GM19025 (cell line): ENCODE results near the gene DOK7.
"Not testable (repeated sequence)": the region's sequence is repeated elsewhere in the genome, so short reads cannot be mapped to it uniquely, and the experiment has no call there.

Experiments
- ATAC-seq: cut with Tn5 transposase; IDR thresholded peaks from one replicate; pipeline ENCODE4 v1.9.1; 2021; ENCODE audit warnings: mild to moderate bottlenecking, low read depth, moderate library complexity; ENCODE audit not compliant: unreplicated experiment

The DOK7 gene

DNA sequence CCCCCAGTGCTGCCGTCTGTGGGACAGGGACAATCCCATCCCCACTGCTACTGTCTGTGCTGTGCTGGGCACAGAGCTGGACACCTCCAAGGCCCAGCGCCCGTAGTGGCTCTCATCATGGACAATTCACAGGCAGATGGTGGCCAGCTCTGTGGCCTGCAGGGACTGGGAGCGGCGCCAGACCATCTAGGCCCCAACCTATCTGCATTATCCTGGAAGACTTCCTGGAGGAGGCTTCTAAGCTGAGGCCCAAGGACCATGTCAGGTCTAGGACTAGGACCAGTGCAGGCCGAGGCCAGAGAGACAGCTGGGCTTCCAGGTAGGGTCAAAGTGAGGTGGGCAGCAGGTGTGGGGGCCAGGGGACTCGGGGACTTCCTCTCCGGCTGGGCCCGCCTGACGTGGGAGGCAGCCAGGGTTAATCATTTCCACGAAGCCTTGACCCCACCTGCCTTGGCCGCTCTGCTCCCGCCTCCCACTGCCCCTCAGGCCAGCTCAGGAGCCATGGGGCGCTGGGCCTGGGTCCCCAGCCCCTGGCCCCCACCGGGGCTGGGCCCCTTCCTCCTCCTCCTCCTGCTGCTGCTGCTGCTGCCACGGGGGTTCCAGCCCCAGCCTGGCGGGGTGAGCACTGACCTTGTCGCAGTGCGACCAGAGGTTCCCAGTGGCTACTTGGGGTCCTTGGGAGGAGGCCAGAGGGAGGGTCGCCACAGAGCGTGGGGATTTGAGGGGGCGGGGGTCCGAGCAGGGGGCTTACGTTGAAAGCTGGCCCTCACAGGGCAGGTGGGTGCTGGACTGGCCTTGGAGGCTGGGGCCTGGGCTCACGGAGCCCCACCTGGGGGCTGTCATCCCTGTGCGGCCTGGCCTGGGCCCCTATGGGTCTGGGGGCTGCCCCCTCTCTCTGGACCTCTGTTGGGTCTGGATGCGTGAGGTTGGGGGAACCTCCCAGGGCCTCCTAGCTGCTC lies 21.3 kb upstream of the DOK7 start, which contains the start of gene HGFAC:
HGFAC (plus strand) TSS at position 468 of the 959 bp plus-strand sequence; CDS start at position 502, 34 bp downstream.
- no peak for ATAC-seq

DNA sequence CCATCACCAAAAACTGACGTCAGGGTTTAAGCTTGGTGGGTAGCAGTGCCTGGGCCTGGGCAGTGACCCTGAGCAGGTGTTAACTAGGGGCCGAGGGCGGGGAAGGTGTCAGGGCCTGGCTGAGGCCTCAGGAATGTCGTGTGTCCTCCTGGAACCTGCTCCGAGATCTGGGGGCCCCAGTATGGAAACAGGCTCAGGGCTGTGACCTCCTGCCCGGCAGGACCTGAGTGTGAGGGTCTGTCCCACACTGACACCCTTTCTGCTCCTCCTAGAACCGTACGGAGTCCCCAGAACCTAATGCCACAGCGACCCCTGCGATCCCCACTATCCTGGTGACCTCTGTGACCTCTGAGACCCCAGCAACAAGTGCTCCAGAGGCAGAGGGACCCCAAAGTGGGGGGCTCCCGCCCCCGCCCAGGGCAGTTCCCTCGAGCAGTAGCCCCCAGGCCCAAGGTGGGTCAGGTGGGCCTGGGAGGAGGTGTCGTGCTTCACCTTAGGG lies 20.6 kb upstream of the DOK7 start:
- ATAC-seq = no peak

DNA sequence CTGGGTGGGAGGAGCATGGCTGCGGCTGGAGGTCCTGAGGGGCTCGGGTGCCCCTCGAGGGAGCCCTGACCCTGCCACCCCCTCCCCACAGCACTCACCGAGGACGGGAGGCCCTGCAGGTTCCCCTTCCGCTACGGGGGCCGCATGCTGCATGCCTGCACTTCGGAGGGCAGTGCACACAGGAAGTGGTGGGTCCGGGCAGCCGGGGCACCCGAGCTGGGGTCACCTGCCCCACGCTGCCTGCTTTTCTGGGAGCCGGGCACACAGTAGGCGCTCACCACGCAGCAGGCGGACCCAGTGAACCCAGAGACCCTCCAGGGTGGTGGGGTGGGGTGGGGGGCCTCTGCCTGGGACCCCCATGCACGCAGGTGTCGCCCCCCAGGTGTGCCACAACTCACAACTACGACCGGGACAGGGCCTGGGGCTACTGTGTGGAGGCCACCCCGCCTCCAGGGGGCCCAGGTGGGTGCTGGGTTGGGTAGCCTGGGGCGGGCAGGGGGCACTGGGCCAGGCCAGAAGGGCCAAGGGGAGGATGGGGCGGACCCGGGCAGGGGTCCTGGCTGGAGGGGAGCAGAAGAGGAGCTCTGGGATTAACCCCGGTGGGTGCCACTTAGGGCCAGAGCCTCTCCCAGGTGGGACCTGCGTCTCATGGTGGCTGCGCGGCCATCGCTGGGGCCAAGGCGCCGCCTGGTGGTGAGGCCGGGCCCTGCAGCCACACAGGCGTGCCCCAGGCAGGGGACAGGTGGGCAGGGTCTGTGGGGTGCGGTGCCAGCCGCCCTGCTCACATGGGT lies 20.0 kb upstream of the DOK7 start:
- ATAC-seq = no peak

DNA sequence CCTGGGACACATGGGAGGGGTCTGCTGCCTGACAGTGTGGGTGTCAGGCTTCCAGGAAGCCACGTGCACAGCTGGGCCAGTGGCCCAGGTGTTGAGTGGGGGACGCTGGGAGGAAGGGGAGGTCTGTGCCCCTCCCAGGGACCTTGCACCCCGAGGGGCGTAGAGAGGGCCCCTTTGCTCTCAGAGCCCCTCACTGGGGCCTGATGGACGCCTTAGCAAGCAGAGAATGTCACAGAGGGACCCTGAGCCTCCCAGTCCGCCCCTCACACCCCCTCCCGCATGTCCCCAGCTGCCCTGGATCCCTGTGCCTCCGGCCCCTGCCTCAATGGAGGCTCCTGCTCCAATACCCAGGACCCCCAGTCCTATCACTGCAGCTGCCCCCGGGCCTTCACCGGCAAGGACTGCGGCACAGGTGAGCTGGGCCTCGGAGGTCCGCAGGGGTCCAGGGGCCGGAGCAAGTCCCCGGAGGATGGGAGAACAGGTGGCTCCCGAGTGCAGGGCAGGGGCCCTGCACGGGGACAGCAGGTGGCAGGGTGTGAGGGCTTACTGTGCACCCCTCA lies 19.3 kb upstream of the DOK7 start:
- no peak for ATAC-seq

DNA sequence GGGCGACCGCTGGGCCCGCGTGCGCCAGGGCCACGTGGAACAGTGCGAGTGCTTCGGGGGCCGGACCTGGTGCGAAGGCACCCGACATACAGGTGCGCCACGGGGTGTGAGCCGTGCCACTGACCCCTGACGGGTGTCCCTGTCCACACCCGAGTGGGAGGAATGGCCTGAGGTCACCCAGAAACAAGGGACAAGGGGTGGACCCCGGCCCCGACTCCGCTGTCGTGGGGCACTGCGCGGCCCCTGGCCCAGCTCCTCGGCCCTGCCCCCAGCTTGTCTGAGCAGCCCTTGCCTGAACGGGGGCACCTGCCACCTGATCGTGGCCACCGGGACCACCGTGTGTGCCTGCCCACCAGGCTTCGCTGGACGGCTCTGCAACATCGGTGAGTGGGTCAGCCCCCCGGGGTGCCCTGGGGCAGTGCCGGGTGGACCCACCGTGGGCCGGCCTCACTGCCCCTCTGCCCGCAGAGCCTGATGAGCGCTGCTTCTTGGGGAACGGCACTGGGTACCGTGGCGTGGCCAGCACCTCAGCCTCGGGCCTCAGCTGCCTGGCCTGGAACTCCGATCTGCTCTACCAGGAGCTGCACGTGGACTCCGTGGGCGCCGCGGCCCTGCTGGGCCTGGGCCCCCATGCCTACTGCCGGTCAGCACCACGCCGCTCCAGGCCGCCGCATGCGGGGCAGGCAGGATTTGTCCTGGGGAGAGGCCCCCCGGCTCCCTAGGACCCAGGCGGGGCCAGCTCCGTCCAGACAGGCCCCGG lies 18.6 kb upstream of the DOK7 start:
- no peak for ATAC-seq

DNA sequence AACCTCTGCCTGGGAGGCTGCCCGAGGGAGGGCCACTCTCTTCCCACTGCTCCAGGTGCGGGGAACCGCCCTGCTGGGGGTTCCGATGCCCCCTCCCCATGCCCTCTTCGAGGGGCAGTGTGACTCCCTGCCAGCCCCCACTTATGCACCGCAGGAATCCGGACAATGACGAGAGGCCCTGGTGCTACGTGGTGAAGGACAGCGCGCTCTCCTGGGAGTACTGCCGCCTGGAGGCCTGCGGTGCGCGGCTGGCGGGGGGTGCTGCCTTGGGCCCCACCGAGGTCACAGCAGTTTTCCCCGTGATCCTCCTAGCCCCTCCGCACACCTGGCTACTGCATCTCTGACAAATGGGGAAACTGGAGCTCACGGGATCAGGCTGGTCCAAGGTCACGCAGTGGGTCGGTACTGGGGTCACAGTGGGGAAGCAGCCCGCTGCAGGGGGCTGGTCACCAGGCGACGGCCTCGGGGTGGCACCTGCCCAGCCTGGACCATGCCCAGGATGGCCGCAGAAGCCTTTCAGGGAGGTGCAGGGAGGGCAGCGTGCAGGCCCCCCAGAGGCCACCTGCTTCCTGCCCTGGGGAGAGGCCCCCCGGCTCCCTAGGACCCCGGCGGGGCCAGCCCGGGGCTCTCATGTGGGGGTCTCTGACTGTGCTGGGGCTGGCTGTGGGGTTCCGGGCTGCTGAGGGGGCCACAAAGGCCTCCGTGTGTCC lies 17.8 kb upstream of the DOK7 start:
- no peak for ATAC-seq

DNA sequence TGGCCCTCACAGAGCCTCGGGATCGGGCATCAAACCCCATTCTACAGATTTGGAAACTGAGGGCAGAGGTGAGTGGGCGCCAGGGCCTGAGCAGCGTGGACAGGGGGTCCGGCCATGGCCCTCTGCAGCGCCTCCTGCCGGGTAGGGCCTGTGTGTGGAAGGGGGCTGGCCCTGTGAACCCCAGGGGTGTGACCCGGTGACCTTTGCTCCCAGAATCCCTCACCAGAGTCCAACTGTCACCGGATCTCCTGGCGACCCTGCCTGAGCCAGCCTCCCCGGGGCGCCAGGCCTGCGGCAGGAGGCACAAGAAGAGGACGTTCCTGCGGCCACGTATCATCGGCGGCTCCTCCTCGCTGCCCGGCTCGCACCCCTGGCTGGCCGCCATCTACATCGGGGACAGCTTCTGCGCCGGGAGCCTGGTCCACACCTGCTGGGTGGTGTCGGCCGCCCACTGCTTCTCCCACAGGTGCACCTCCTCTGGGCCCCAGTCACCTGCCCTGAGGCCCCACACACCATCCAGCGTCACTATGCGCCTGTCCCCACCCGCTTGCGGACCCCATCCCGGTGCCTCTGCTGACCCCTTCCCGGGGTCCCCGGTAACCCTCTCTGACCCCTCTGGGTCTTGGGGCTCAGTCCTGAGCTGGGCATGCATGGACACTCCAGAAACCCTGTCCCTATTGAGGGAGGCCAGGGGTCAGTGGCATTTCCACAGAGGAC lies 17.1 kb upstream of the DOK7 start:
- ATAC-seq = no peak

DNA sequence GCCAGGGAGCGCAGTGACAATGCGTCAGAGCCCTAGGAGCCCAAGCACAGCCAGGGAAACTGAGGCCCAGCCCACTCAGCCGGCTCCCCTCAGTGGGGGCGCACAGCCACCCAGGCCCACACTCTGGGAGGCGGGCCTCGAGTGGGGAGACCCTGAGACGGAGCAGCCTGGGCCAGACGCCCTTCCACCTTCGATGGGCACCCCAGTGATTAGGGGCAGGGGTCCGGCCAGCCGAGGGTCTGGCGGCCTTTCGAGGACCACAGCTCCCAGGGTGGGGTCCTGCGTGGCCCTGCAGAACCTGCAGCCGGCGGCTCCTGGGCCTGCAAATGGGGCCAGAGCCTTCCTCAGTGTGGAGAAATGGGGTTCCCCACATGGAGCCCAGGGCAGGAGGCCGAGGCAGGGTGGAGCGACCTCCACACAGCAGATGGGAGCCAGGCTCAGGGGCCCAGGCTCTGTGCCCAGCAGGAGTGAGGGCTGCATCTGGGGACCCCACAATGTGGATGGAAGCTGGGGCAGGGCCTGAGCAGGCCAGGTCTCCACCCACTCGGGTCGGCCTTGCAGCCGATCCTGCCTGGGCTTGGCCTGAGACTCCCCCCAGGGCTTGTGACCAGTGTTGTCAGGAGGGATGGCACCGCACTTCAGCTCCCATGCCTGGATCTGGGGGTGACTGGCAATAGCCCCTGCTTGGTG lies 16.3 kb upstream of the DOK7 start:
- no peak for ATAC-seq

DNA sequence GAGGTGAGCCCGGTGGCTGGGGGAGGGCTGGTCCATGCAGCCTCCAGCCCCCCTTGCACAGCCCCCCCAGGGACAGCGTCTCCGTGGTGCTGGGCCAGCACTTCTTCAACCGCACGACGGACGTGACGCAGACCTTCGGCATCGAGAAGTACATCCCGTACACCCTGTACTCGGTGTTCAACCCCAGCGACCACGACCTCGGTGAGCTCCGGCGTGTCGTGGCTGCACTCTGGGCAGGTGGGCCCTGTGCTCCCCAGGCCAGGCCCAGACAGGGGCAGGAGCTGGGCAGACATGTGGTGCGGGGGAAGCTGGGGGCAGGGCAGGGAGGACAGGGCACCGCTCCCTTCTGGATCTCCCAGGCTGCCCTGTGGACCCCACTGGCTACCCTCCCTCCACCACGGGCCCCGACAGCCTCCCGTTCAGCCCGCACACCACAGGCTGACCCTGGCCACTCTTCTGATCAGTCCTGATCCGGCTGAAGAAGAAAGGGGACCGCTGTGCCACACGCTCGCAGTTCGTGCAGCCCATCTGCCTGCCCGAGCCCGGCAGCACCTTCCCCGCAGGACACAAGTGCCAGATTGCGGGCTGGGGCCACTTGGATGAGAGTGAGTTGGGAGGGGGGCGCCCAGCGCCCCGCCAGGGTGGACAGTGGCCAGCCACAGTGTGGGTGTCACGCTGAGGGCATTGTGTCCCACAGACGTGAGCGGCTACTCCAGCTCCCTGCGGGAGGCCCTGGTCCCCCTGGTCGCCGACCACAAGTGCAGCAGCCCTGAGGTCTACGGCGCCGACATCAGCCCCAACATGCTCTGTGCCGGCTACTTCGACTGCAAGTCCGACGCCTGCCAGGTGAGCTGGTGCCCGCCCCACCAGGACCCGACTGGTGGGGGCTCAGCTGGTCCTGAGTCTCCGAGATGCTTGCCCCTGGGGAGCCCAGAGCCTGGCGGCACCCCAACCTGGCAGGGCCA lies 15.4 kb upstream of the DOK7 start:
- ATAC-seq = no peak

DNA sequence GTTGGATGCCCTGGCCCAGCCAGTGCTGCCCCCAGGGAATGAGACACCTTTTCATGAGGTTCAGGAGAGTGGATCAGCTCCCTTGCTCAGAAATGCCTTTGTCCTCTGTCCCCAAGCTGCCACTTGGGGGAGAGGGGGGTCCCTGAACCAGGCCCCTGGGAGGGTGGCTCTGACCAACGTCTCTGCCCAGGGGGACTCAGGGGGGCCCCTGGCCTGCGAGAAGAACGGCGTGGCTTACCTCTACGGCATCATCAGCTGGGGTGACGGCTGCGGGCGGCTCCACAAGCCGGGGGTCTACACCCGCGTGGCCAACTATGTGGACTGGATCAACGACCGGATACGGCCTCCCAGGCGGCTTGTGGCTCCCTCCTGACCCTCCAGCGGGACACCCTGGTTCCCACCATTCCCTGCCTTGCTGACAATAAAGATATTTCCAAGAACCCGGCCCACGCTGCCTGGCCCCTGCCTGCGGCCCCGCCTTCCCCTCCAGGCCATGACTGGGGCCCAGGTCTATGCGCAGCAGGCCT lies 14.0 kb upstream of the DOK7 start:
- no peak for ATAC-seq

DNA sequence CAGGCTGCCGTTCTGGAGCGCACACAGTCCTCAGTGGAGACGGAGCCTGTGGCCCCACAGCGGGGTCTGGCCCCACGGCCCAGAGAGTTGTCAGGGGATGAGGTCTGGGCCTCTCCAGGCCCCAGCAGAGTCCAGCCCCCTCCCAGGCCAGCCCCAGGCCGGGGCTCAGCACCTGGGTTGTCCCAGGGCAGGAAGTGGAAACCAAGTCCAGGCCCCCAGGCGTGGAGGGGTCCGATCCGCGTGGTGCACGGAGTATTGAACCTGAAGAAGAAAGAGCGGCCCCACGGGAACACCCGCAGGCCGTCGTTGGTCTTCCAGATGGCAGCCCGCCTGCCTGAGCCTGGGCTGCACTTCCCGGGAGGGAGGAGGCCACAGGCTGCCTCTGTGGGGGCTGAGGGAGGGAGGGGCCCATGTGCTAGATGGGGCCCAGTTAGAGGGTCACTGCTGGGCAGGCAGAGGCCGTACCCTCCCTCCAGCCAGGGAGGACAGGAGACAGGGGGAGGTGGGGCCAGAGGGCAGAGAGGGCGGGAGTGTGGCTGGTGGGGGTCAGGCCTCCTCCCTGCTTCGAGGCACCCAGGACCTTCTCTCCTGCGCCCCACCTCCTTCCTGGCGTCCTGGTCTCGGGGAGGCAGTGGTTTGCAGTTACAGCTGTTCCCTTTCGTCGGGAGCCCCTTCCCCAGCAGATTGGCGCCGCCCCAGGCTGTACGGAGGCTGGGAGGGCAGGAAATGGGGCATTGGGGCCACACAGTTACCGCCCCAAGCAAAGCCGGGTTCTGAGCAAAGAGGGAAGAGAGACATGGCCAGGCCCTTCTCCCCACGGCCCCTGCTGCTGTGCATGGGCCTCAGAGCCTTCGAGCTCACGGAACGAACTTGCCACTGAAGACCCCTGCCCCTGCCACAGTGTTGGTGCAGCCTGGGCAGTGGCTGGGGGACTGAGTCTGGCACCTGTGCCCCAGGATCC lies 13.3 kb upstream of the DOK7 start:
- no peak for ATAC-seq

DNA sequence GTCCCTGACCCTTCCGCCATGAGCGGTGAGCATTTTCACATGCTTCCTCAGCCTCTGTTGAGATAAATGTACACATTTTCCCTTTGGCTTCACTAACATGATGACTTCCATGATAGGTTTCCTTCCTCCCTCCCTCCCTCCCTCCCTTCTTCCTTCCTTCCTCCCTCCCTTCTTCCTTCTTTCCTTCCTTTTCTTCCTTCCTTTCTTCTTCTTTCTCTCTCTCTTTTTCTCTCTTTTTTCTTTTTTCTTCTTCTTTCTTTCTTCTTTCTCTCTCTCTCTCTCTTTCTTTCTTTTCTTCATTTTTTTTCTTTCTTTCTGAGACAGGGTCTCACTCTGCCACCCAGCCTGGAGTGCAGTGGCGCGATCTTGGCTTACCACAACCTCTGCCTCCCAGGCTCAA lies 12.5 kb upstream of the DOK7 start:
- ATAC-seq = no peak

DNA sequence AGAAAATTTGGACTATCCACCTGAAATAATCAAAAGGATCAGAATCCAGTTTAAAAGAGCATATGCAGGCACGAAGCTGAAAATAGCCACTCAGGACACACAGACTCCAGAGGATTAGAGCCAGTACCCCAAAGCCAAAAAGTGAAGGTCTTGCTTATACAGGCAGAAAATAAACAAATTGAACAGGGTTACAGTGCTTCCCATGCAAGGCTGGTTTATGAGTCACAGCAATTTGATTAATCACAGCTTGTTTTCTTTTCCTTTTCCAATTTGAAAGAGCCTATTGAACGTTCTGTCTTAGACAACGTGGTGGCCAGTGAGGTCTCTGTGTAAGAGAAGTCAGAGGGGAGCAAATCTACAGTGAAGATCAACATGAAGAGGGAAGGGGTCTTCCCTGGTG lies 11.2 kb upstream of the DOK7 start:
- ATAC-seq = no peak

DNA sequence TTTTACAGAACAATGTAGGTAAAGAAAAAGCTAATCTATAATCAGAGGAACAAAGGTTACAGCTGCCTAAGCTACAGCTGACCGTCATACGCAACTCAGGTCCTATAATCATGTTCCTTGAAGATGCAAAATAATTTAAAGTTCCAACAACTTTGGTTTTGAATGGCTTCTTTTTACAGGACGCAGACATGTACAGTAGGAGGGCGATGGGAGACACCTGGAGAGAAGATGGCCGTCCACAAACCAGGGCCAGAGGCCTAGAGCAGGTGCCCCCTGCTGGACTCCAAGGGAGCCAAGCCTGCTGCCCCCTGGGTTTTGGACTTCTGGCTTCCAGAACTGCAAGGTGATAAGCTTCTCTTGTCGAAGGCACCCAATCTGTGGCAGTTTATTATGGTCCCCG lies 10.7 kb upstream of the DOK7 start:
- ATAC-seq = no peak

DNA sequence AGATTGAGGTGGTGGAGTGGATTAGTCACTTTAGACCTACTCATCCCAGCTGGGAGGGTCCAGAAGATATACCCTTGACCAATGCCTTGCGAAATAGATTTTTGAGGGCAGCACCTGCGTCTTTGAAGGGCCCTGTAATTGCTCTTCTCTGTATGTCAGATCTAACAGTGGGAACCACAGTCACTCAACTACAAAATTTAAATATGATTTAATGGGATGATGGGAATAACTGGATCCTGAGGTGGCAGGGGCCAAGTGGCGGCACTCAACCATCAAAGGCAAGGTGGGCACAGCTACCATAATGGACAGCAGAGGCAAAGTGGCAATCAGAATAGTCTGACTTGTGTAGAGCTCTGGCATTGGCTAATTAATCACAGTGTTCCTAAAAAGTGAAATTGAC lies 7.5 kb upstream of the DOK7 start:
- not testable (repeated sequence) for ATAC-seq

DNA sequence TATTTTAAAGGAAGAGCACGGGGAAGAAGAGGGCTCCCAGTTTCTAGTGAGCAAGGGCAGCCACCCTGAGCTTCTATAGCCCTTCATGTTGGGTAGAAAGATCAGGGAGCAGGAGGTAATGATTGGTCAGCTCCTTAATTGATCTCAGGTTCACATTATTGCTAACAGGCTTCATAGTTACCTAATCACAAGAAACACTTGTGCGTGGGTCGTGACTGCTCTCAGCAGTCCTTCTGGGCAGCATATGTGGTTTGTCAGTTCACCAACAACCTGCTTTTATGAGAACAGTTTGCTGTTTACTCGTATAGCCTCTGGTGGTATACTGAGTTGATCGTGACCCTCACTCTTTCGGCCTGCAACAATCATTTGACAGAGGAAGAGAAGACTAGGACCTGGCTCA lies 4.7 kb upstream of the DOK7 start:
- ATAC-seq = no peak
